ENCODE measurements around the gene GSTO2.

GSTO2 gene

GRCh38 chr10:104281694-104282093 lies 12.7 kb downstream of the GSTO2 start:
- DNase-seq (ENCODE audit: low read depth): no peak

GRCh38 chr10:104284846-104285245 lies 15.9 kb downstream of the GSTO2 start:
- DNase-seq (ENCODE audit: low read depth): no peak

DNA sequence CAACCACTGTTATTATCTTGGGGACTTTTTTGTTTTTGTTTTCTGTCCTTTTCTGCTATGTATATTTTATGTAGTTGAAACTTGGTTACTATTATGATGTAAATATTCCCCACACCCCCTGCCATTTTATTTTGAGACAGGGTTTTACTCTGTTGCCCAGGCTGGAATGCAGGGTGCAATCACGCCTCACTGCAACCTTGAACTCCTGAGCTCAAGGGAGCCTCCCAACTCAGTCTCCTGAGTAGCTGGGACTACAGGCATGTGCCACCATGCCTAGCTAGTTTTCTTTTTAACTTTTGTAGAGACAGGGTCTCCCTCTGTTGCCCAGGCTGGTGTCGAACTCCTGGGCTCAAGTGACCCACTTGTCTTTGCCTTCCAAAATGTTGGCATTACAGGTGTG lies 18.0 kb downstream of the GSTO2 start:
- DNase-seq (ENCODE audit: low read depth): no peak

DNA sequence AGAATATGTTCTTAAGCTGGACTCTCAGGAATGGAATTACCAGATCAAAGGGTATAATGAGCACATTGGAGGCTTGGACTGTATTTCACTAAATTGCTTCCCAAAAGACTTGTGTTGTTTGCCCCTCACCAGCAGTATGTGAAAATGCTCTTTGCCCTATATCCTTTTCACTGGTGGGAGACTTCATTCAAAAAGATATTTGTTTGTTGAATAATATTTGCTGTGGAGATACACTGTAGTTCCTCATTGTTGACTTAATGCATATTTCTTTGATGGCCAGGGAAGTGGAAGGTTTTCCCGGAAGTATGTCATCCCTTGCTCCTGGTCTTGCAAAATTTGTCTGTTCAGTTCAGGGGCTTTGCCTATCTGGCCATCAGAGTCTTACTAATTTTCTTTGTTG lies 19.4 kb downstream of the GSTO2 start:
- DNase-seq (ENCODE audit: low read depth): no peak

GRCh38 chr10:104291439-104291951 lies 22.5 kb downstream of the GSTO2 start:
- peak; percentile 84 for DNase-seq (ENCODE audit: low read depth)

GRCh38 chr10:104293011-104293410 lies 24.0 kb downstream of the GSTO2 start:
- DNase-seq (ENCODE audit: low read depth): no peak

- no peak for DNase-seq (ENCODE audit: low read depth)
These were observed 24.9 kb downstream of the GSTO2 start for GRCh38 chr10:104293781-104294321.

GRCh38 chr10:104296687-104297436 lies 27.9 kb downstream of the GSTO2 start:
- no peak for DNase-seq (ENCODE audit: low read depth)

DNA sequence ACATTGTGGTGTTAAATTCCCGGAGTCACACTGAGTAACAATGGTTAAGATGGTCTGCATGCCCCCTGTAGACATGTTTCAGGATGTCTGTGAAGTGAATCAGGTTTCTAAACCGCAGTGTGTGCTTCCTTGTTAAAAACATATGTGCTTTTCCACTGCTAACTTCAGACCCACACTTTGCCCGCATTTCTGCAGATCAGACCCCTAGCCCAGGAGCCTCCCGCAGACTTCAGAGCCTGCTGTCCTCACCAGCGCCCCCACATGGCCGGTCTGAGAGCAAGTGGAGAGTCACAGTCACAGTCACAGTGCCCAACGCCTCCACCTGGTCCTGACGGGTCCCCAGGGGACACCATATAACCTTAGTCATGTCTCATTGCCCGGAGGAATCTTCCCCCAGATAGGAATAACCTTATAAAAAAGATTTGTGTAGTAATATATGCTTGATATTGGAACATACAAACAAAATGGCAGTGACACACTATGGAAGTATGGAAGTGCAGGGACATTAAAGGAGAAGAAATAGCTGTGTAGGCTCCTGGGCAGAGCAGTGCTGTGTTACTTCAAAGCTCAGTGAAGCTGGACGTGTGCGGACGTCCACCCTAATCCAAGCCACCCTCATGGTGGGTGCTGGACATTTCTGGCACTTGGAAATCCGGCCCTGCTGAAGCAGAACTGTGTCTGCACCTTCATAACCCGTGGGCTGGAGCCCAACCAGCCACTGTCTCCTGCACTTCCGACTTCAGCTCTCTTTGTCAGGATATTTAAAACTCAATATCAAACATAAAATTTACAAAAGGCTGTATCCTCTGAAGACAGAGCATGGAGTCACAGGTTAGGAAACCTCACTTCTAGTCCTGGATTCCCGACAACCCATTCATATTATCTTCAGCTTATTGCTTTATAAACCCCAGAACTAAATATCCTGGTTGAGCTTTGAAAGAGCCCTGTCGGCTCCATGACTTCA lies 29.0 kb downstream of the GSTO2 start:
- DNase-seq (ENCODE audit: low read depth): peak; percentile 14

- DNase-seq (ENCODE audit: low read depth): no peak
These were observed 30.3 kb downstream of the GSTO2 start for GRCh38 chr10:104299031-104299904.

DNA sequence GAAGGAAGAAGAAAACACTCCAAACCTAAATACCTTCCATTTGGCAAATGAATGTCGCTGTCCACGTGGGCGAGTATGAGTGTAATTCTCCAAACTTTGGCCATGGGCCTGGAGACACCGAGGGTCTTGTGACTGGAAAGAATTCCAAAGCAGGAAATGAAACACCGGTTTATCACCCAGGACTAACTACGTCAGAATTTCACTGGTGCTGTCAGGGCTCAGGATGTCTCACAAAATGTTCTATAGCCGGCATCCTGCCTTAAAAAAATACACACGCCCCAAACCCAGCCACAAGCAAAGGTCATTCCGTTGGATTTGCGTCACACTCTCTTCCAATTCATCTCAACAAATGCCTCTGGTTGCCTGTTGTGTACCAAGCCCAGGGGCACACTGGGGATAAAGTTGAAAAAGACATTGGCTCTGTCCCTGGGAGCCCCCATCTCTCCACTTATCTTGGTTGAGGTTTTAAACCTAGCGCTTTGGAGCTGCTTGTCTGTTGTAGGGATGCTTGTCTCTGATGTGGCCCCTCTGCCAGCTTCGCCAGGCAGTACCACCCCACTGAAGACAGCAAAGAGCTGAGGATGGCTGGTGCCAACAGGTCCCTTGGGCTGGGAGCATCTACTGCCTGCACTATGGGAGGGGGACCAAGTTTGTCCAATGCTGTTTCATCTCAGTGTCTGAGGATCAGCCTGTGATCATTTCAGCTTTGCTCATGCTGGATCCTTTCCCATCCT lies 31.2 kb downstream of the GSTO2 start:
- DNase-seq (ENCODE audit: low read depth): peak; percentile 96

GRCh38 chr10:104300736-104301292 lies 31.8 kb downstream of the GSTO2 start:
- DNase-seq (ENCODE audit: low read depth): peak; percentile 97

GRCh38 chr10:104301907-104302690 lies 33.1 kb downstream of the GSTO2 start:
- DNase-seq (ENCODE audit: low read depth): no peak

DNA sequence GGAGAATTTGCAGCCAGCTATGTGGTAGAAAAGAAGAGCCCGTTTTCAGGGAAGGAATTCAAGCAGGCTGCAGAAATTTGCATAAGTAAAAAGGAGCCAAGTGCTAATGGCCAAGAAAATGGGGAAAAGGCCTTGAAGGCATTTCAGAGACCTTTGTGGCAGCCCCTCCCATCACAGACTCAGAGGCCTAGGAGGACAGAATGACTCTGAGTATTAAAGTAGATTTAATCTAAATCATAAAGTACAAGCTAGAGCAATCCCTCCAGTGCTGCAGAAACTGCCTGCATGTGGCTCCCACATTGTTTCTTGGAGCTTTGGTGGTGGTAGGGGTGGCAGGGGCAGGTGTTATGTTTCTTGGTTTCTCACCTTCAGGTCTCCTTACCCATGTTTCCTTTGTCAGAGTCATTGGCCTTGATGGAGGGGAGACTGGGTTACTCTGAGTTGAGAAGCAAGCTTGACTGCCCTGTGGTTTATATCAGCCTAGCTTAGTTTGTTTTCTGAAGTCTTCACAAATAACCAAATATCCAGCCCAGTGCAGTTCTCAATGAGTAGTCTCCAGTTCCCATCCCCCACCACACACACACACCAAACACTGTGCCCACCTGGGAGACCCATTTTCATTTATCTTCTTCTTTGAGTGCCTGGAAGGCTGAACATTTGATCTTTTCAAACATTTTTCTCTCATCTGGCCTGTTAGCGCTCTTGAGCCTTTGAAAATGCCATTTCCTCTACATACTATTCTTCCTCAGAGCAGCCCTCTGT lies 34.8 kb downstream of the GSTO2 start:
- DNase-seq (ENCODE audit: low read depth): no peak

DNA sequence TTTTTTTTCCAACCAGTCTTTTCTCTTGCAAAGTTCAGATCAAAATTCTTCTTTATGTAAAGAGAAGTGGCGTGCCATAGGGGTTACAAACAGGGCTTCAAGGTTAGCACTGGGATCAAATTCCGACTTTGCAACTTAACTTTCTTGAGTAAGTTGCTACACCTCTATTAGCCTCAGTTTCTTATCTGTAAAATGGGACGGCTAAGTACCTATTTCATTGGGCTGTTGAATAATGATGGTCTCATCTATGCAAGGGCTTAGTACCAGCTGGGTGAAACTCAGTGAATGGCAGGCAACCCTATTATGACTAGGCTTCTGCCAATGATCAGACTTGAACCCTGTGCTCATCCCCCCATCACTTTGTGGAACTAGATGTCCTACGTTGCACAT lies 35.4 kb downstream of the GSTO2 start:
- DNase-seq (ENCODE audit: low read depth): no peak

- DNase-seq (ENCODE audit: low read depth): no peak
These were observed 35.9 kb downstream of the GSTO2 start for GRCh38 chr10:104304927-104305326.

GRCh38 chr10:104306897-104307296 lies 37.9 kb downstream of the GSTO2 start:
- no peak for DNase-seq (ENCODE audit: low read depth)

- DNase-seq (ENCODE audit: low read depth): no peak
These were observed 38.8 kb downstream of the GSTO2 start for GRCh38 chr10:104307576-104308438.
